ENCODE data around the gene SMIM1.

The SMIM1 gene

DNA sequence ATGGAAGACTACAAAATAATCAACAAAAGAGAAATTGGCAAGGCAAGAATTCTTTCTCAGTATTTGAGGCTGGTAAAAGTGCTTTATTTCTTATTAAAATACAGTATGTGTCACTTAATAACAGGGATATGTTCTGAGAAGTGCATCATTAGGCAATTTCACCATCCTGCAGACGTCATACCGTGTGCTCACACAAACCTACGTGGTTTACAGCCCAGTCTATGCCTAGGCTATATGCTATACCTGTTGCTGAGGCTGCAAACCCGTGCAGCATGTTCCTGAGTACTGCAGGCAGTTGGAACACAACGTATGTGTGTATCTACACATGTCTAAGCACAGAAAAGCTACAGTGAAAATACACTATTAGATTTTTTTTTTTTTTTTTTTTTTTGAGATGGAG, 23.0 kb upstream of the SMIM1 start:
- no peaks in the 10 kb centered on the region for H3K9me3 ChIP-seq
- no peak for TF ChIP-seq CTCF (IDR thresholded peaks at IDR 0.05; ENCODE audit: low read depth, low read length)
- H3K4me3 ChIP-seq (ENCODE audit: low read depth, low read length): no peak overlapping the region
- DNase-seq: no peak
- no peaks in the 10 kb centered on the region for H3K4me1 ChIP-seq
- H3K36me3 ChIP-seq: no peaks in the 10 kb centered on the region
- H3K27me3 ChIP-seq: no peaks in the 10 kb centered on the region

DNA sequence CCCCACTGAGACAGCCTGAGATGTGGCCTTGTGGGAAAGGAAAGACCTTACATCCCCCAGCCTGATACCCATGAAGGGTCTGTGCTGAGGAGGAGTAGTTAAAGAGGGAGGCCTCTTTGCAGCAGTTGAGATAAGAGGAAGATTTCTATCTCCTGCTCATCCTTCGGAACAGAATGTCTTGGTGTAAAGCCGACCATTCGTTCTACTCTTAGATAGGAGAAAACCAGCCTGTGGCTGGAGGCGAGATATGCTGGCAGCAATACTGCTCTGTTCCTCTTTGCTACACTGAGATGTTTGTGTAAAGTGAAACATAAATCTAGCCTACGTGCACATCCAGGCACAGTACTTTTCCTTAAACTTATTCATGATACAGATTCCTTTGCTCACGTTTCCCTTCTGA, 21.8 kb upstream of the SMIM1 start:
- Histone ChIP-seq H3K36me3 (no peaks in the 10 kb centered on the region), H3K9me3 (no peaks in the 10 kb centered on the region), H3K4me3 (ENCODE audit: low read depth, low read length) (no peak overlapping the region), H3K27me3 (no peaks in the 10 kb centered on the region), H3K4me1 (no peaks in the 10 kb centered on the region)
- DNase-seq: no peak
- no peak for TF ChIP-seq CTCF (IDR thresholded peaks at IDR 0.05; ENCODE audit: low read depth, low read length)

GRCh38 chr1:3752400-3752945, 20.1 kb upstream of the SMIM1 start, which contains the start of gene CCDC27:
Gene CCDC27, plus strand, starts transcription at chr1:3752450. Its CDS starts 32 bp downstream, at chr1:3752482.
- no peaks in the 10 kb centered on the region for H3K9me3 ChIP-seq
- no peak within 1 kb of the TSS for H3K4me3 ChIP-seq (ENCODE audit: low read depth, low read length)
- no peaks in the 10 kb centered on the region for H3K4me1 ChIP-seq
- no peak for DNase-seq
- no peak for TF ChIP-seq CTCF (IDR thresholded peaks at IDR 0.05; ENCODE audit: low read depth, low read length)
- H3K36me3 ChIP-seq: no peaks in the 10 kb centered on the region
- peaks cover 4% of the 10 kb centered on the region; the same call in 1 of the 2 replicates for H3K27me3 ChIP-seq

DNA sequence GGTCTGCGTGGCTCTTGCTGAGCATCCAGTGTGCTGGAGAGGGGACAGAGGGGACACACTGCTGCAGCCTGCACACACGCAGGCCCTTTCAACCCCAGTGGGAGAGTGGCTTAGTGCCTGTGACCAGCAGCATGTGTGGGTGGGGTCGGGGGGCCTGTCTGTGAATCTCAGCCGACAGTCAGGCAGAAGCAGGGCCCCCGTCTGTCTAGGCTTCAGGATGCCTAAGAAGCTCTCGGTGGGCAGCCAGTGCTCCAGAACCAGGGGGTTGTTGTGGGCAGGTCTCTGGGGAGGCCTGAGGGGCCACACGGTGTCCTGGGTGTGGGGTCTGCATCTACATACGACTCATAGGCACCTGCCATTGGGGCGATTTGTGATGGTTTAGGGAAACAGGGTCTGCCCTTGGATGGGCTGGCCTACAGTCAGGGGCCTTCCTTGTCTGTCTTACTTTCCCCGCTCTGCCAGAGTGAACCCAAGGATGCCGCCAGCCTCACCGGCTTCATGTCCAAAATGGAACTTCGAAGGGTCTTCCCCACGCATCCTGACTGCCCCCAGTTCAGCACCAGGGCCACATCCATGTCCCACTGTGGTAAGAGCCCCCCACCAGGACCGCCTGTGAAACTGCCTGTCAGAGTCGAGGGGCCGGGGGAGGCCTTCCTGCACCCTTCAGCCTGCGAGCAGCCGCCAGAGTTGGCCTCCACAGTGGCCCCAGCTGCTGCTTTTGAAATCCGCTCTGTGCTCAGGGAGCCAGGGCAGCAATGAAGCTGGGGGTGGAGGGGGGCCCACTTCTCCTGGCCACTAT, 18.7 kb upstream of the SMIM1 start:
- H3K4me3 ChIP-seq (ENCODE audit: low read depth, low read length): no peak overlapping the region
- no peak for DNase-seq
- H3K4me1 ChIP-seq: no peaks in the 10 kb centered on the region
- peaks cover 4% of the 10 kb centered on the region; the same call in 1 of the 2 replicates for H3K27me3 ChIP-seq
- H3K36me3 ChIP-seq: no peaks in the 10 kb centered on the region
- no peak for TF ChIP-seq CTCF (IDR thresholded peaks at IDR 0.05; ENCODE audit: low read depth, low read length)
- no peaks in the 10 kb centered on the region for H3K9me3 ChIP-seq

GRCh38 chr1:3756394-3756793, 16.2 kb upstream of the SMIM1 start:
- no peaks in the 10 kb centered on the region for H3K4me1 ChIP-seq
- TF ChIP-seq CTCF (IDR thresholded peaks at IDR 0.05; ENCODE audit: low read depth, low read length): no peak
- peaks cover 10% of the 10 kb centered on the region; the same call in 1 of the 2 replicates for H3K27me3 ChIP-seq
- DNase-seq: no peak
- no peaks in the 10 kb centered on the region for H3K9me3 ChIP-seq
- no peaks in the 10 kb centered on the region for H3K36me3 ChIP-seq
- H3K4me3 ChIP-seq (ENCODE audit: low read depth, low read length): no peak overlapping the region

- H3K4me3 ChIP-seq (ENCODE audit: low read depth, low read length): no peak overlapping the region
- no peaks in the 10 kb centered on the region for H3K4me1 ChIP-seq
- no peaks in the 10 kb centered on the region for H3K36me3 ChIP-seq
- no peak for DNase-seq
- peaks cover 10% of the 10 kb centered on the region; the same call in 1 of the 2 replicates for H3K27me3 ChIP-seq
- H3K9me3 ChIP-seq: no peaks in the 10 kb centered on the region
- TF ChIP-seq CTCF (IDR thresholded peaks at IDR 0.05; ENCODE audit: low read depth, low read length): no peak
Measured at GRCh38 chr1:3759164-3759563, 13.4 kb upstream of the SMIM1 start.

All from BE2C (cell line).